Measurements from ENCODE around the gene PAN3. TPM values are rescaled to one million over a fixed set of nuclear protein-coding genes. Genes with fewer than 3 reads are reported as not detected.
"Not testable (repeated sequence)": the region's sequence is repeated elsewhere in the genome, so short reads cannot be mapped to it uniquely, and the experiment has no call there.

Gene PAN3
- polyA plus RNA-seq, 1 experiment, result 10.7 TPM

DNA sequence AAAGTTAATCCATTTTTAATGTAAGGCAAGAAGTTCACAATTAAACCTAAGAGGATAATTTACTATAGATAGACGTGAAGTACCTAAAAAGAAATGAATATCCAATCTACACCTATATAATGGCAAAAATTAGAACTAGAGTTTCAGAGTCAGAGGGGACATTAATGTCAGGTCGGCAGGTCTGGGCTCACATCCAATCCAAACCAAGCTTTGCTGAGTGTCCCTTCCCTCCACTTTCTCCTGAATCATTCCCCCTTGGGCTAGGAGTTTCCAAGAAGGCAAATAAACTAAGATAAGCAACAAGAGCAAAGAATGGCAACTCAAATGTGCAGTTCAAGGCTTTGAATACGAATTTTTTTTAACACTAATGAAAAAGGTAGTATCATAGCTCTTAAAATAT, 40.8 kb upstream of the PAN3 start:
- TF ChIP-seq, protein P1, sequence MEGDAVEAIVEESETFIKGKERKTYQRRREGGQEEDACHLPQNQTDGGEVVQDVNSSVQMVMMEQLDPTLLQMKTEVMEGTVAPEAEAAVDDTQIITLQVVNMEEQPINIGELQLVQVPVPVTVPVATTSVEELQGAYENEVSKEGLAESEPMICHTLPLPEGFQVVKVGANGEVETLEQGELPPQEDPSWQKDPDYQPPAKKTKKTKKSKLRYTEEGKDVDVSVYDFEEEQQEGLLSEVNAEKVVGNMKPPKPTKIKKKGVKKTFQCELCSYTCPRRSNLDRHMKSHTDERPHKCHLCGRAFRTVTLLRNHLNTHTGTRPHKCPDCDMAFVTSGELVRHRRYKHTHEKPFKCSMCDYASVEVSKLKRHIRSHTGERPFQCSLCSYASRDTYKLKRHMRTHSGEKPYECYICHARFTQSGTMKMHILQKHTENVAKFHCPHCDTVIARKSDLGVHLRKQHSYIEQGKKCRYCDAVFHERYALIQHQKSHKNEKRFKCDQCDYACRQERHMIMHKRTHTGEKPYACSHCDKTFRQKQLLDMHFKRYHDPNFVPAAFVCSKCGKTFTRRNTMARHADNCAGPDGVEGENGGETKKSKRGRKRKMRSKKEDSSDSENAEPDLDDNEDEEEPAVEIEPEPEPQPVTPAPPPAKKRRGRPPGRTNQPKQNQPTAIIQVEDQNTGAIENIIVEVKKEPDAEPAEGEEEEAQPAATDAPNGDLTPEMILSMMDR (IDR thresholded peaks at IDR 0.05; ENCODE audit: insufficient read depth, low read depth, low read length), result no peak
- ChIA-PET CTCF (interaction anchor here (0.6 kb wide), 1 partner anchor 30 kb away, joined by 3 read pairs; no protein-coding TSS in a partner anchor), POLR2A (no interaction called here)
- no peaks in the 10 kb centered on the region for H3K36me3 ChIP-seq (ENCODE audit: control insufficient read depth, insufficient read depth, low read length)
- no peak for DNase-seq (ENCODE audit: low read depth)
- no peak overlapping the region for H3K4me3 ChIP-seq (ENCODE audit: low read depth, low read length)
- H3K27me3 ChIP-seq (ENCODE audit: control insufficient read depth, insufficient read depth, low read length), result peaks cover 30% of the 10 kb centered on the region

DNA sequence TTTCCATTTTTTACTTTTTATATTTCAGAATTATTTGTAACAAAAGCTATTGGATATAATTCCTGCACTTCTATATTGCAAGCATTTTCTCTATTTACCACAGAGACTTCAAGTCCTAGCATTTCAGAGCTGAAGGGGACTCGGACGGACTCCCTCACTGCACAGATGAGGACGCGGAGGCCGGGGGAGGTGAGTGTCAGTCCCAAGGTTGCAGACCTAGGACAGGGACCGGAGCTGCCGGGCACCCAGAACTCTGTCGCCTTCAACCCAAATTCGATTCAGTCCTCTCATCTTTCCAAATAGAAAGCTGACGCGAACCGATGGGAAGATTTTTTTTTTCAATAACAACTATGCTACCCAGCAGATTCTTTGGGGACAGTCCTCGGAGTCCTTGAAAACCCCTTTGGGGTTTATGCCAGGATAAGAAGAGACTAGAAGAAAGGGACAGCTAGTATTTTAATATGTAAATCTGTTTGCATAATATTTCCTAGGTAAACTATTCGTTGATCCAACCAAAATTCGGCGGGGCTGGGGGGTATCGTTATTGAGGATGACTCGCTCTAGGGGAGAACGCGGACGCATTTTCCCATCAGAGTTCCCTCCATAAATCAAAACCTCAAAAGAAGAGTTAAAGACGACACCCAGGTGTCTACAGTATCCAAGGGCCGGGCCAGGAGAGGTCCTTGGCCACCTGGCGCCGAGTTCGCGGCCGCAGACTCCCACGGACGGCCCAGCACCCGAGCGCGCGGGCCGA, 38.8 kb upstream of the PAN3 start:
- CTCF ChIA-PET, result interaction anchor here (0.6 kb wide), 1 partner anchor 651 kb away, joined by 3 read pairs; no protein-coding TSS in a partner anchor
- no peaks in the 10 kb centered on the region for H3K36me3 ChIP-seq (ENCODE audit: control insufficient read depth, insufficient read depth, low read length)
- H3K27me3 ChIP-seq (ENCODE audit: control insufficient read depth, insufficient read depth, low read length), result peaks cover 31% of the 10 kb centered on the region
- POLR2A ChIA-PET, result interaction anchor here (0.5 kb wide), 1 partner anchor 190 kb away, joined by 5 read pairs; no protein-coding TSS in a partner anchor
- H3K4me3 ChIP-seq (ENCODE audit: low read depth, low read length), result no peak overlapping the region; the same call in 1 of the 2 replicates
- TF ChIP-seq, protein P1 (IDR thresholded peaks at IDR 0.05; ENCODE audit: insufficient read depth, low read depth, low read length), result no peak
- no peak for DNase-seq (ENCODE audit: low read depth)

DNA sequence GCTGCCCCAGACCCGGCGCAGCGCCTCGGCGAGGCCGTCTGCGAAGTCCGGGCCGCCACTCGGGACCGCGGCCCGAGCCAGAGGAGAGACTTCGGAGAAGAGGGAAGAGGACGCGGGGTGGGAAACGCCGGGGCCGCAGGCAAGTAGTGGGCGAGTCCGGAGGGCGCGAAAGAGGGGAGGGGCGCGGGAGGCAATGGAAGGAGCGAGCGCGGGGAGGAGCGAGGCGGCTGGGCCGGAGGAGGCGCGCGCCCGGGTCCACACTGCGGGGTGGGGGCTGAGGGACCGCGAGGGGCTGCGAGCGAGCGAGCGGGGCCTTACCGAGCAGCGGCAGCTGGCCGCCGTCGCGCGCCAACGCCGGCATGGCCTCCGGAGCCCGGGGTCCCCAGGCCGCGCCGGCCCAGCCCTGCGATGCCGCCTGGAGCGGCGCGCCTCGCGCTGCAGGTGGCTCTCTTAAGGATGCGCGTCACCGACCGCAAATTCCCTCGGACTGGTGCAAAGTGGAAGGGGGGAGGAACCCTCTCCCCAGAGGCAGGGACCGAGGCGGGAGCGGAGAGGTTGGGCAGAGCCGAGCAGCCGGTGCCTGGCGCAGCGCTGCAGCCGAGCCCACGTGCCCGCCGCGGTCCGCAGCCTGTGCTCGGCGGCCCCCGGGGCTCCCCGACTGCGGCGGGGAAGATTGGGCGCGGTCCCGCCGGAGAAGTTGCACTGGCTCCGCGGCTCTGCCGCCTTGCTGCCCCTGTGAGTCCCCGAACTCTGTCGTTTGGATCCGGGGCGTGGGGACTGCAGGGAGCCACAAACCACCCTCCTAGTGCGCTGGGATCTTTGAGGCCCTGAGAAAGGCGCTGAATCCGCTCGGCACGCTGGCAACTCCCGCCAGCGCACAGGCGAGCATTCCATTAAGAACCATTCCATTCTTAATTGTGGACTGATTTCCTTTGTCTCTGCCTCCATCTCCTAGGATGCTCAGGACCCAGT, 37.9 kb upstream of the PAN3 start, which contains the start of gene FLT3:
Gene FLT3 (minus strand): TSS at position 427 of the 972 bp plus-strand sequence. CDS start 66 bp downstream, at position 361.
- TF ChIP-seq, protein P1 (IDR thresholded peaks at IDR 0.05; ENCODE audit: insufficient read depth, low read depth, low read length), result no peak
- H3K36me3 ChIP-seq (ENCODE audit: control insufficient read depth, insufficient read depth, low read length), result no peaks in the 10 kb centered on the region
- H3K4me3 ChIP-seq (ENCODE audit: low read depth, low read length), result peak within 1 kb of the TSS; percentile 25
- CTCF ChIA-PET, result no interaction called here
- peaks cover 31% of the 10 kb centered on the region for H3K27me3 ChIP-seq (ENCODE audit: control insufficient read depth, insufficient read depth, low read length)
- no peak for DNase-seq (ENCODE audit: low read depth)
- POLR2A ChIA-PET, result no interaction called here

DNA sequence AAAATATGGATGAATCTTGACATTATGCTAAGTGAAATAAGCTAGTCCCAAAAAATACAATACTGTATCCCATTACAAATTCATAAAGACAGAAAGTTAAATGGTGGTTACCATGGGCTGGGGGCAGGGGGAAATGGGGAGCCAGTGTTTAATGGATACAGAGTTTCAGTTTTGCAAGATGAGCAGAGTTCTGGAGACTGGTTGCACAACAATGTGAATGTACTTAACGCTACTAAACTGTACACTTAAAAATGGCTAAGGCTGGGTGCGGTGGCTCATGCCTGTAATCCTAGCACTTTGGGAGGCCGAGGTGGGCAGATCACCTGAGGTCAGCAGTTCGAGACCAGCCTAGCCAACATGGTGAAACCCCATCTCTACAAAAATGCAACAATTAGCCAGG, 36.5 kb upstream of the PAN3 start:
- CTCF ChIA-PET, result interaction anchor here (1.2 kb wide), 1 partner anchor 10 kb away, joined by 3 read pairs; no protein-coding TSS in a partner anchor
- H3K36me3 ChIP-seq (ENCODE audit: control insufficient read depth, insufficient read depth, low read length); DNase-seq (ENCODE audit: low read depth); H3K4me3 ChIP-seq (ENCODE audit: low read depth, low read length); POLR2A ChIA-PET: not testable (repeated sequence)
- H3K27me3 ChIP-seq (ENCODE audit: control insufficient read depth, insufficient read depth, low read length), result peaks cover 23% of the 10 kb centered on the region

DNA sequence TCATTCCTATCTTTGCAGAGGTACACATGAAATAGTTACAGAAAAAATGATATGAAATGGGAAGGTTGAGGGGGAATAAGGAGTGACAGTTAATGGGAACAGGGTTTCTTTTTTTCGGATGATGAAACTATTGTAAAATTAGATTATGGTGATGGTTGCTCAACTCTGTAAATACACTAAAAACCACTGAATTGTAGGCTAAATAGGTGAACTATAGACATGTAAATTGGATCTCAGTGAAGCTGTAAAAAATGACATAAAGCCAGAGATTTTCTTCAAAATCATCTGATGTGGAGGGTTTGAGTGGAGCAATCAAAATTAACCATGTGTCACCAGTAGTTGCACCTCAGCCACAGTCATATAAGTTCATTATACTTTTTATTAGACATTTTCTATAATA, 31.4 kb upstream of the PAN3 start:
- POLR2A ChIA-PET, result no interaction called here
- Histone ChIP-seq H3K4me3 (ENCODE audit: low read depth, low read length) (no peak overlapping the region), H3K36me3 (ENCODE audit: control insufficient read depth, insufficient read depth, low read length) (no peaks in the 10 kb centered on the region), H3K27me3 (ENCODE audit: control insufficient read depth, insufficient read depth, low read length) (peaks cover 6% of the 10 kb centered on the region)
- CTCF ChIA-PET, result no interaction called here
- TF ChIP-seq, protein P1 (IDR thresholded peaks at IDR 0.05; ENCODE audit: insufficient read depth, low read depth, low read length), result no peak
- DNase-seq (ENCODE audit: low read depth), result no peak
